Testis (tissue), 2 donors: Measurements from ENCODE around the gene SEMA3B.

ENCODE experiments used
- POLR2A ChIP-seq: fragments of 450-650 bp; IDR thresholded peaks from one replicate; pipeline ENCODE4 v1.6.1; 2017; ENCODE audit warnings: antibody characterized with exemption, mild to moderate bottlenecking, moderate library complexity
- TF ChIP-seq, protein P1 (sequence below), 3 experiments: fragments of 450-650 bp in 2 of 3; fragments of 200-600 bp in 1 of 3; sonication (generic) in 1 of 3; IDR thresholded peaks; one replicate each; pipeline ENCODE4 v1.5.1; 2016 to 2019; ENCODE audit warnings: antibody characterized with exemption in 3 of 3, mild to moderate bottlenecking in 2 of 3, moderate library complexity in 1 of 3

DNA sequence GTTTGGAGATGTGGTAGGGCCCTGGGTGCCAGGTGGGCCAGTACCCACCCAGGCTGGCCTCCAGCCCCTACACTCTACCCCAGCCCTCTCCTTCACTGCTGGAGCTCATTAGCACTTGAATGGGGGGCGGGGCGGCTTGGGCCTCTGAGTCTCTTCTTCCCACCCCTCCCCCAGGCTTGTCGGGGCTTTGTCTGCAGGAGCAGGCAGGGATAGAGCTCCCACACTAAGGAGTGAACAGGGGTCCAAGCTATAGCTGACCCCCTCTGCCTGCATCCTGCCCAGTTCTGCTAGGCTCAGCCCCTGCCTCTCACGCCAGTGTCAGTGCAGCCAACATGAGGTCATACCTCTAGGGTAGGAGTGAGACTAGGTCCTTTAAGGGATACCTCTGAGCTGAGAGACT lies 27.8 kb upstream of the SEMA3B start:
- no peak for TF ChIP-seq POLR2A
- TF ChIP-seq, protein P1, sequence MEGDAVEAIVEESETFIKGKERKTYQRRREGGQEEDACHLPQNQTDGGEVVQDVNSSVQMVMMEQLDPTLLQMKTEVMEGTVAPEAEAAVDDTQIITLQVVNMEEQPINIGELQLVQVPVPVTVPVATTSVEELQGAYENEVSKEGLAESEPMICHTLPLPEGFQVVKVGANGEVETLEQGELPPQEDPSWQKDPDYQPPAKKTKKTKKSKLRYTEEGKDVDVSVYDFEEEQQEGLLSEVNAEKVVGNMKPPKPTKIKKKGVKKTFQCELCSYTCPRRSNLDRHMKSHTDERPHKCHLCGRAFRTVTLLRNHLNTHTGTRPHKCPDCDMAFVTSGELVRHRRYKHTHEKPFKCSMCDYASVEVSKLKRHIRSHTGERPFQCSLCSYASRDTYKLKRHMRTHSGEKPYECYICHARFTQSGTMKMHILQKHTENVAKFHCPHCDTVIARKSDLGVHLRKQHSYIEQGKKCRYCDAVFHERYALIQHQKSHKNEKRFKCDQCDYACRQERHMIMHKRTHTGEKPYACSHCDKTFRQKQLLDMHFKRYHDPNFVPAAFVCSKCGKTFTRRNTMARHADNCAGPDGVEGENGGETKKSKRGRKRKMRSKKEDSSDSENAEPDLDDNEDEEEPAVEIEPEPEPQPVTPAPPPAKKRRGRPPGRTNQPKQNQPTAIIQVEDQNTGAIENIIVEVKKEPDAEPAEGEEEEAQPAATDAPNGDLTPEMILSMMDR (IDR thresholded peaks at IDR 0.05), result no peak
